SK-N-SH (cell line): ENCODE results near the gene WDR7. TPM values are rescaled to one million over a fixed set of nuclear protein-coding genes. Genes with fewer than 3 reads are reported as not detected.

Source experiments
- CTCF ChIA-PET: fragments of 300-600, 350-600 bp; formaldehyde crosslinking; extraction: SDS; loops from one replicate; lab custom pipeline; 2021; lab: Yijun Ruan, JAX
- POLR2A ChIA-PET: fragments of 350-600 bp; sonication (Branson Sonifier 250); formaldehyde crosslinking; extraction: SDS; loops from one replicate; lab custom pipeline; 2020; ENCODE audit warnings: antibody characterized with exemption, inconsistent platforms; lab: Yijun Ruan, JAX
- DNase-seq: peaks from one replicate; pipeline ENCODE4 v3.0.0; 2012
- H2AFZ ChIP-seq: fragments of 200-600 bp; sonication (generic); 2 replicates; pipeline ENCODE4 v1.8.1; 2016; ENCODE audit warnings: antibody characterized with exemption, mild to moderate bottlenecking, low read depth
- H3F3A ChIP-seq: fragments of 200-600 bp; sonication (generic); replicated peaks from 2 replicates; pipeline ENCODE3; 2016; ENCODE audit warnings: antibody characterized with exemption, mild to moderate bottlenecking; ENCODE audit not compliant: insufficient read depth
- H3K27ac ChIP-seq, 2 experiments: fragments of 200-500 bp in 1 of 2; fragments of 200-600 bp in 1 of 2; sonication (Bioruptor generic) in 1 of 2; sonication (generic), shearing (Covaris generic) in 1 of 2; 2 replicates each; pipeline versions ENCODE4 v1.5.1 to v1.6.1; 2014 to 2016; ENCODE audit warnings: low read depth in 2 of 2, inconsistent platforms in 1 of 2, low read length in 1 of 2, mild to moderate bottlenecking in 1 of 2, mixed read lengths in 1 of 2
- H3K27me3 ChIP-seq: fragments of 200-600 bp; sonication (generic), shearing (Covaris generic); 2 replicates; pipeline ENCODE4 v1.6.1; 2016; ENCODE audit warnings: mixed run types; ENCODE audit not compliant: insufficient read depth
- H3K36me3 ChIP-seq, 2 experiments: fragments of 200-500 bp in 1 of 2; fragments of 200-600 bp in 1 of 2; sonication (Bioruptor generic) in 1 of 2; sonication (generic) in 1 of 2; replicated peaks in 1 of 2; 2 replicates each; pipeline versions ENCODE3 to v1.5.1; 2014 to 2016; ENCODE audit warnings: low read length in 1 of 2, mild to moderate bottlenecking in 1 of 2; ENCODE audit not compliant: insufficient read depth in 2 of 2, control insufficient read depth in 1 of 2
- H3K4me1 ChIP-seq, 2 experiments: fragments of 200-500 bp in 1 of 2; fragments of 200-600 bp in 1 of 2; sonication (Bioruptor generic) in 1 of 2; sonication (generic), shearing (Covaris generic) in 1 of 2; 2 replicates each; pipeline versions ENCODE4 v1.5.1 to v1.6.1; 2014 to 2016; ENCODE audit warnings: low read depth in 1 of 2, low read length in 1 of 2, mixed run types in 1 of 2; ENCODE audit not compliant: insufficient read depth in 2 of 2, control insufficient read depth in 1 of 2
- H3K4me2 ChIP-seq: fragments of 200-600 bp; sonication (generic), shearing (Covaris generic); 2 replicates; pipeline ENCODE4 v1.6.1; 2017; ENCODE audit warnings: mixed run types
- H3K4me3 ChIP-seq, 2 experiments: fragments of 200-500 bp in 1 of 2; fragments of 200-600 bp in 1 of 2; sonication (Bioruptor generic) in 1 of 2; sonication (generic), shearing (Covaris generic) in 1 of 2; 2 replicates each; pipeline versions ENCODE4 v1.5.1 to v1.8.1; 2014 to 2016; ENCODE audit warnings: low read depth in 2 of 2, inconsistent platforms in 1 of 2, low read length in 1 of 2, mild to moderate bottlenecking in 1 of 2, mixed read lengths in 1 of 2, moderate library complexity in 1 of 2
- H3K79me2 ChIP-seq: fragments of 200-600 bp; sonication (generic); 2 replicates; pipeline ENCODE4 v1.8.1; 2017; ENCODE audit warnings: mild to moderate bottlenecking; ENCODE audit not compliant: insufficient read depth
- H3K9ac ChIP-seq: fragments of 200-600 bp; sonication (generic); 2 replicates; pipeline ENCODE4 v1.6.1; 2017; ENCODE audit warnings: mixed run types
- H3K9me2 ChIP-seq: fragments of 200-600 bp; sonication (generic); 2 replicates; pipeline ENCODE4 v1.6.1; 2017; ENCODE audit warnings: mixed run types
- H3K9me3 ChIP-seq: fragments of 200-600 bp; sonication (generic); 2 replicates; pipeline ENCODE4 v1.6.1; 2017; ENCODE audit warnings: mixed run types, mild to moderate bottlenecking, moderate library complexity
- H4K20me1 ChIP-seq: fragments of 200-600 bp; sonication (generic); 2 replicates; pipeline ENCODE4 v1.6.1; 2017; ENCODE audit warnings: mild to moderate bottlenecking, mixed run types; ENCODE audit not compliant: insufficient read depth
- CHD2 ChIP-seq: fragments of 150-350 bp; IDR thresholded peaks from 2 replicates; pipeline ENCODE4 v1.6.1; 2018; ENCODE audit warnings: low read length; ENCODE audit not compliant: partially characterized antibody
- ELF1 ChIP-seq: IDR thresholded peaks from 2 replicates; pipeline ENCODE4 v1.4.0; 2012
- EP300 ChIP-seq, 2 experiments: IDR thresholded peaks; 2 replicates each; pipeline versions ENCODE4 v1.4.0 to v1.6.1; 2012; ENCODE audit warnings: borderline replicate concordance in 1 of 2, low read depth in 1 of 2, low read length in 1 of 2
- FOXJ3 ChIP-seq: sonication (generic); formaldehyde crosslinking; IDR thresholded peaks from 2 replicates; pipeline ENCODE4 v1.5.1; 2020; ENCODE audit warnings: mild to moderate bottlenecking, missing genetic modification reagents
- FOXM1 ChIP-seq: IDR thresholded peaks from 2 replicates; pipeline ENCODE4 v1.4.0; 2012; ENCODE audit warnings: low read depth, mild to moderate bottlenecking
- MEF2A ChIP-seq: IDR thresholded peaks from 2 replicates; pipeline ENCODE4 v1.4.0; 2012; ENCODE audit warnings: low read depth, borderline replicate concordance
- MXI1 ChIP-seq: IDR thresholded peaks from 2 replicates; pipeline ENCODE4 v1.6.1; 2012; ENCODE audit warnings: mild to moderate bottlenecking, low read depth, low read length, improper control_type of control experiment
- NFIC ChIP-seq: IDR thresholded peaks from 2 replicates; pipeline ENCODE4 v1.4.0; 2012; ENCODE audit warnings: borderline replicate concordance
- NRF1 ChIP-seq: IDR thresholded peaks from 2 replicates; pipeline ENCODE4 v1.6.1; 2012; ENCODE audit warnings: low read depth, mild to moderate bottlenecking, low read length
- RAD21 ChIP-seq: IDR thresholded peaks from 2 replicates; pipeline ENCODE4 v1.6.1; 2012; ENCODE audit warnings: mild to moderate bottlenecking, low read length
- RCOR1 ChIP-seq: fragments of 150-350 bp; IDR thresholded peaks from 2 replicates; pipeline ENCODE4 v1.6.1; 2017; ENCODE audit warnings: antibody characterized with exemption, low read length
- RFX5 ChIP-seq: IDR thresholded peaks from 2 replicates; pipeline ENCODE4 v1.6.1; 2012; ENCODE audit warnings: mild to moderate bottlenecking, improper control_type of control experiment, low read length
- RXRA ChIP-seq: IDR thresholded peaks from 2 replicates; pipeline ENCODE4 v1.4.0; 2012; ENCODE audit warnings: low read depth, mild to moderate bottlenecking, borderline replicate concordance
- TCF12 ChIP-seq: IDR thresholded peaks from 2 replicates; pipeline ENCODE4 v1.4.0; 2012
- WGBS: methylation state at CpG from one replicate; pipeline ENCODE4 v1.1.6; 2017; ENCODE audit warnings: low lambda C conversion rate; 5-methylcytosine and 5-hydroxymethylcytosine counted together
- polyA plus RNA-seq, 3 experiments: library from polyadenylated mRNA; depleted of rRNA; stranded (reverse); fragments of >200 nt; gene quantifications; 2 replicates each; pipeline ENCODE4 v1.2.3, GENCODE V29; 2012
- TF ChIP-seq, protein P1 (sequence below): IDR thresholded peaks from 2 replicates; pipeline ENCODE4; 2012
- TF ChIP-seq, protein P2 (sequence below): fragments of 200-600 bp; sonication (generic); IDR thresholded peaks from 2 replicates; pipeline ENCODE4 v1.6.1; 2017; ENCODE audit warnings: antibody characterized with exemption, mild to moderate bottlenecking, moderate library complexity
- TF ChIP-seq, protein P3 (sequence below): fragments of 150-350 bp; IDR thresholded peaks from 2 replicates; pipeline ENCODE4 v1.6.1; 2017; ENCODE audit warnings: antibody characterized with exemption, low read length, low read depth, borderline replicate concordance

WDR7 gene
- polyA plus RNA-seq, 1 of the 3 experiments (the other 2 are of a cell fraction): 4.1 TPM

DNA sequence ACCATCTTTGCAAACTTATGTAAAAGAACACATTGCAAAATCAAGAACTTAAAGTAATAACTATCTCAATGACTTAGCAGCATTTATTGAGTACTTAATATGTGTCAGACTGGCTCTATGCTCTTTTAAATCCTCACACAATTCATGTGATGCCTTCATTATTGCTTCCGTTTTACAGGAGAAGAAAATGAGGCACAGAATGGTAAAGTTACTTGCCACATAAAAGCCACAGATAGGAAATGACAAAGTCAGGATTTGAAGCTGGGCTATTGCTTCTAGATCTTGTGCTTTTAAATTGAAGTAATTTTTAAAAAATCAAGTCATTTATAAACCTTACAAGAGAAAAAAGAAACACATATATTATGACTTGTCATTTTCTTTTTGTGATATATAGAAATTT lies 174.2 kb downstream of the WDR7 start:
- no peaks in the 10 kb centered on the region for H3K4me1 ChIP-seq
- no peak overlapping the region for H3K4me3 ChIP-seq
- H3K27me3 ChIP-seq: no peaks in the 10 kb centered on the region
- CTCF ChIA-PET: interaction anchor here (0.7 kb wide), 1 partner anchor 613 kb away, joined by 3 read pairs; no protein-coding TSS in a partner anchor
- no peak overlapping the region for H2AFZ ChIP-seq
- H3K36me3 ChIP-seq: no peaks in the 10 kb centered on the region
- H4K20me1 ChIP-seq: no peaks in the 10 kb centered on the region
- DNase-seq: no peak
- H3F3A ChIP-seq: no peaks in the 10 kb centered on the region
- H3K9me3 ChIP-seq: no peaks in the 10 kb centered on the region
- H3K4me2 ChIP-seq: no peak overlapping the region
- no peaks in the 10 kb centered on the region for H3K79me2 ChIP-seq
- no peak for TF ChIP-seq RAD21
- TF ChIP-seq RFX5: no peak
- TF ChIP-seq, protein P1, sequence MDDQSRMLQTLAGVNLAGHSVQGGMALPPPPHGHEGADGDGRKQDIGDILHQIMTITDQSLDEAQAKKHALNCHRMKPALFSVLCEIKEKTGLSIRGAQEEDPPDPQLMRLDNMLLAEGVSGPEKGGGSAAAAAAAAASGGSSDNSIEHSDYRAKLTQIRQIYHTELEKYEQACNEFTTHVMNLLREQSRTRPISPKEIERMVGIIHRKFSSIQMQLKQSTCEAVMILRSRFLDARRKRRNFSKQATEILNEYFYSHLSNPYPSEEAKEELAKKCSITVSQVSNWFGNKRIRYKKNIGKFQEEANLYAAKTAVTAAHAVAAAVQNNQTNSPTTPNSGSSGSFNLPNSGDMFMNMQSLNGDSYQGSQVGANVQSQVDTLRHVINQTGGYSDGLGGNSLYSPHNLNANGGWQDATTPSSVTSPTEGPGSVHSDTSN: no peak
- TF ChIP-seq TCF12: no peak
- TF ChIP-seq RXRA: no peak
- no peak for TF ChIP-seq NFIC
- no peak for TF ChIP-seq ELF1
- TF ChIP-seq RCOR1: no peak
- no peak for TF ChIP-seq EP300 (IDR thresholded peaks at IDR 0.05; ENCODE audit: borderline replicate concordance in 1 of 2, low read depth in 1 of 2, low read length in 1 of 2)
- TF ChIP-seq, protein P2, sequence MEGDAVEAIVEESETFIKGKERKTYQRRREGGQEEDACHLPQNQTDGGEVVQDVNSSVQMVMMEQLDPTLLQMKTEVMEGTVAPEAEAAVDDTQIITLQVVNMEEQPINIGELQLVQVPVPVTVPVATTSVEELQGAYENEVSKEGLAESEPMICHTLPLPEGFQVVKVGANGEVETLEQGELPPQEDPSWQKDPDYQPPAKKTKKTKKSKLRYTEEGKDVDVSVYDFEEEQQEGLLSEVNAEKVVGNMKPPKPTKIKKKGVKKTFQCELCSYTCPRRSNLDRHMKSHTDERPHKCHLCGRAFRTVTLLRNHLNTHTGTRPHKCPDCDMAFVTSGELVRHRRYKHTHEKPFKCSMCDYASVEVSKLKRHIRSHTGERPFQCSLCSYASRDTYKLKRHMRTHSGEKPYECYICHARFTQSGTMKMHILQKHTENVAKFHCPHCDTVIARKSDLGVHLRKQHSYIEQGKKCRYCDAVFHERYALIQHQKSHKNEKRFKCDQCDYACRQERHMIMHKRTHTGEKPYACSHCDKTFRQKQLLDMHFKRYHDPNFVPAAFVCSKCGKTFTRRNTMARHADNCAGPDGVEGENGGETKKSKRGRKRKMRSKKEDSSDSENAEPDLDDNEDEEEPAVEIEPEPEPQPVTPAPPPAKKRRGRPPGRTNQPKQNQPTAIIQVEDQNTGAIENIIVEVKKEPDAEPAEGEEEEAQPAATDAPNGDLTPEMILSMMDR: no peak
- no peak for TF ChIP-seq FOXJ3 (CRISPR knock-in tag)
- no peak for TF ChIP-seq FOXM1
- TF ChIP-seq CHD2: no peak
- TF ChIP-seq MEF2A: no peak
- TF ChIP-seq NRF1: no peak
- TF ChIP-seq, all 33 proteins: peak for 0
- H3K27ac ChIP-seq: no peak overlapping the region
- H3K9me2 ChIP-seq: no peaks in the 10 kb centered on the region
- POLR2A ChIA-PET: no interaction called here
- no peak overlapping the region for H3K9ac ChIP-seq
- WGBS: 83% methylated on average over 1 of the region's 1 CpG

DNA sequence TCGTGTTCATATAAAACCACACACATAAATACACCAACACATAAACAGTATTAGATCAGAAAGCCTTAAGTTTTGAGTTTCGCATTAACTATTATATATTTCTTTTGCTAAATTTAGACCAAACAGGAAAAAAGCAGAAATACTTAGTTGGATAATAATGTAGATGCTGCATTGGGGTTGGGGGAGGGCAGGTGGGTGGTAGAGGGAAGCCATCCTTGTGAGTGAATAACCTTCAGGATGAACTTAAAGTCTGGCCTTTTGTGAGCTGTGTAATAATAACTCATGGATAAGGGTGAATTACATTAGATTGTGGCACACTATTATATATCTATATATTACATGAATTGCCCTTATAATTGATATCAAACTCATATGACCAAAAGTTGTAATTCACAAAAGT lies 174.7 kb downstream of the WDR7 start:
- H3F3A ChIP-seq: no peaks in the 10 kb centered on the region
- H3K27me3 ChIP-seq: no peaks in the 10 kb centered on the region
- no peaks in the 10 kb centered on the region for H3K9me2 ChIP-seq
- no peak overlapping the region for H2AFZ ChIP-seq
- H3K4me2 ChIP-seq: no peak overlapping the region
- TF ChIP-seq, protein P3, sequence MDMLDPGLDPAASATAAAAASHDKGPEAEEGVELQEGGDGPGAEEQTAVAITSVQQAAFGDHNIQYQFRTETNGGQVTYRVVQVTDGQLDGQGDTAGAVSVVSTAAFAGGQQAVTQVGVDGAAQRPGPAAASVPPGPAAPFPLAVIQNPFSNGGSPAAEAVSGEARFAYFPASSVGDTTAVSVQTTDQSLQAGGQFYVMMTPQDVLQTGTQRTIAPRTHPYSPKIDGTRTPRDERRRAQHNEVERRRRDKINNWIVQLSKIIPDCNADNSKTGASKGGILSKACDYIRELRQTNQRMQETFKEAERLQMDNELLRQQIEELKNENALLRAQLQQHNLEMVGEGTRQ: no peak
- no peak for TF ChIP-seq CHD2
- no peak for TF ChIP-seq MXI1
- no peak for TF ChIP-seq MEF2A
- TF ChIP-seq, protein P2: no peak
- TF ChIP-seq FOXJ3 (CRISPR knock-in tag): no peak
- TF ChIP-seq, protein P1: no peak
- no peaks in the 10 kb centered on the region for H3K4me1 ChIP-seq
- H4K20me1 ChIP-seq: no peaks in the 10 kb centered on the region
- POLR2A ChIA-PET: no interaction called here
- WGBS: 98% methylated on average over 2 of the region's 2 CpGs
- no peak overlapping the region for H3K9ac ChIP-seq
- H3K9me3 ChIP-seq: no peaks in the 10 kb centered on the region
- H3K4me3 ChIP-seq: no peak overlapping the region
- CTCF ChIA-PET: interaction anchor here (0.7 kb wide), 1 partner anchor 612 kb away, joined by 3 read pairs; no protein-coding TSS in a partner anchor
- H3K36me3 ChIP-seq: no peaks in the 10 kb centered on the region
- H3K27ac ChIP-seq: no peak overlapping the region
- no peaks in the 10 kb centered on the region for H3K79me2 ChIP-seq
- no peak for DNase-seq
